ENCODE results near the gene MAMDC4. TPM values are rescaled to one million over a fixed set of nuclear protein-coding genes. Genes with fewer than 3 reads are reported as not detected.

The MAMDC4 gene
- total RNA-seq, 2 experiments from 2014 or later = 18.5 to 19.1 TPM

DNA sequence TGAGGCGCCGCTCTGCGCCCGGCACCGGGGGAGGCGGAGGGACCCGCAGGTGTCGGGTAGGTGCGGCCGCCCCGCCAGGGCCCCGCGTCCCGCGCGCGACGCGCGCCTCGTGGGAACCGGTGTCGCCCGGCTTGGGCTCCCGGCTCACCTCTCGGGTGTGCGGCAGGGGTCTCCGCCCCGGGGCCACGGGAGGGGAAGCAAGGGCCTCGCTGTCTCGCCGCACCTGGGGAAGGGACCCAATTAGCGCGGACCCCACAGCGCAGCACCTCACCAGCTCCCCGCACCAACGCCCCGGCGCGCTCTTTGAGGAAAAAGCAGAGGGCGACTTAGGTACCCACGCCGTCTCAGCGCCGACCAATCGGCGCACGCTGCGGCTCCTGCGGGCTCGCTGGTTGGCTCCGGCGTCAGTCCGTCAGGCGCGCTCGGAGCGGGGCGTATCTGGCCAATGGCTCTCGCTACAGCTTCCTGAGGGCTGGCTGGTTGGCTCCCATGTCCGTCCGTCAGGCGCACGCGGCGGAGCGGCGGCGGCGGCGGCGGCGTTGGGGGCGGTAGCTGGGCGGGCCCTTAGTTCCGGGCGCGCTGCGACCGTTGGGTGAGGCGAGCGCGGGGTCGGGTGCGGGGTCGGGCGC is 33.9 kb downstream of the MAMDC4 start, which contains the start of gene TRAF2:
TSS of gene TRAF2 (plus strand) at position 567 of the 629 bp plus-strand sequence. CDS start 12,225 bp downstream, outside the sequence.
- TF ChIP-seq, protein P1, sequence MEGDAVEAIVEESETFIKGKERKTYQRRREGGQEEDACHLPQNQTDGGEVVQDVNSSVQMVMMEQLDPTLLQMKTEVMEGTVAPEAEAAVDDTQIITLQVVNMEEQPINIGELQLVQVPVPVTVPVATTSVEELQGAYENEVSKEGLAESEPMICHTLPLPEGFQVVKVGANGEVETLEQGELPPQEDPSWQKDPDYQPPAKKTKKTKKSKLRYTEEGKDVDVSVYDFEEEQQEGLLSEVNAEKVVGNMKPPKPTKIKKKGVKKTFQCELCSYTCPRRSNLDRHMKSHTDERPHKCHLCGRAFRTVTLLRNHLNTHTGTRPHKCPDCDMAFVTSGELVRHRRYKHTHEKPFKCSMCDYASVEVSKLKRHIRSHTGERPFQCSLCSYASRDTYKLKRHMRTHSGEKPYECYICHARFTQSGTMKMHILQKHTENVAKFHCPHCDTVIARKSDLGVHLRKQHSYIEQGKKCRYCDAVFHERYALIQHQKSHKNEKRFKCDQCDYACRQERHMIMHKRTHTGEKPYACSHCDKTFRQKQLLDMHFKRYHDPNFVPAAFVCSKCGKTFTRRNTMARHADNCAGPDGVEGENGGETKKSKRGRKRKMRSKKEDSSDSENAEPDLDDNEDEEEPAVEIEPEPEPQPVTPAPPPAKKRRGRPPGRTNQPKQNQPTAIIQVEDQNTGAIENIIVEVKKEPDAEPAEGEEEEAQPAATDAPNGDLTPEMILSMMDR (IDR thresholded peaks at IDR 0.05) = no peak
- Mint-ChIP-seq H3K4me1 (ENCODE audit: low read depth) (peaks cover 57% of the 10 kb centered on the region), H3K9me3 (no peaks in the 10 kb centered on the region), H3K36me3 (ENCODE audit: low read depth) (peaks cover 26% of the 10 kb centered on the region), H3K27ac (peak within 1 kb of the TSS; percentile 84), H3K4me3 (peak within 1 kb of the TSS; percentile 89), H3K27me3 (no peaks in the 10 kb centered on the region)
- CTCF ChIA-PET = interaction anchor here (0.6 to 1.3 kb wide), 4 partner anchors 43 to 143 kb away, joined by 3 to 6 read pairs (median 3); partner anchors contain the start of genes AJM1, C8G and FBXW5
- DNase-seq = peak; percentile 98
- POLR2A ChIA-PET = interaction anchor here (0.5 to 6.6 kb wide), 9 partner anchors 11 to 148 kb away, joined by 3 to 49 read pairs (median 3); partner anchors contain the start of genes EDF1, PAXX and RABL6
- intact Hi-C loops (cut with micrococcal nuclease) = no loop called here
- peak; percentile 88 for ATAC-seq

DNA sequence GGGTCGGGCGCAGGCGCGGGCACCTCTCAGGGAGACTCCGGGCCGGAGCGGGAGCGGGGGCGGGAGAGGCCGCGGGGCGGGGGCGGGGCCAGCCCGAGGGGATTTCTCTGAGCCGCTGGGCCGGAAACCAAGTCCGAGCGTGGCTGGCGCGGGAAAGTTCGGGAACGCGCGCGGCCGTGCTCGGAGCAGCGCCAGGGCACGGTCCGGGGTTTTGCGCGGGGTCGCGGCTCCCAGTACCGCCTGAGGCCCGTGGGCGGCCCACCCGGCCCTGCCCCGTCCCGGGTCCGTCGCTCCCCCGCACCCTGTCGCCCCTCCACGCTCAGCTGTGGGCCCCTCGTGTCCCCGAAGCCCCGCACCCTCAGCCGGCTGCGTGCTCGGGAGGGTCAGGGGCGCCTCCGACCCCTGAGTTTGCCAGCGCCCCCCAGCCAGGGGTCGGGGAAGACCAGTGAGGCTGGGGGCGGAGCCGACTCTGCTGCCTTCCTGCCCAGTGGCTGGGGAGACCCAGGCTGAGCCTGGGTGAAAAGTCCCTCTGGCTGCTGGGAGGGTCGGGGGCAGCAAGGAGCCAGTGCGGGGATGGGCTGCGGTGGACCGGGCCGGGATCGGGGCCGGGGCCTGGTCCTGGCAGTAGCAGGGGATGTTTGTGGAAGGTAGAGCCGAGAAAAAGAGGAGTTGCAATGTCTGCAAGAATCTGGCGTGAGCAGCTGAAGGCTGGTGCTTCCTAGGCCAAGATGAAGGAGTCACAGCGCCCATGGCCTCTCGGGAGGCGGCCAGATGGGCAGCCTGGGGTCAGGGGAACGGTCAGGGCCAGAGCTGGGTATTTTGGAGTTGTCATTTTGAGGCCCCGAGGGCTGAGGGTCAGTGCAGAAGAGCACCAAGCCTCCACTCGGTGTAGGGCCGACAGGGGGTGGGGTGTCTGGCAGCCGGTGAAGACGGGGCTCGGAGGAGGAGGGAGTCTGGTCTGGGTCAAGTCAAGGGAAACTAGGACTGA is 34.8 kb downstream of the MAMDC4 start:
- peak overlapping the region; percentile 84 for H3K27ac Mint-ChIP-seq
- no peaks in the 10 kb centered on the region for H3K27me3 Mint-ChIP-seq
- intact Hi-C loops (cut with micrococcal nuclease) = no loop called here

DNA sequence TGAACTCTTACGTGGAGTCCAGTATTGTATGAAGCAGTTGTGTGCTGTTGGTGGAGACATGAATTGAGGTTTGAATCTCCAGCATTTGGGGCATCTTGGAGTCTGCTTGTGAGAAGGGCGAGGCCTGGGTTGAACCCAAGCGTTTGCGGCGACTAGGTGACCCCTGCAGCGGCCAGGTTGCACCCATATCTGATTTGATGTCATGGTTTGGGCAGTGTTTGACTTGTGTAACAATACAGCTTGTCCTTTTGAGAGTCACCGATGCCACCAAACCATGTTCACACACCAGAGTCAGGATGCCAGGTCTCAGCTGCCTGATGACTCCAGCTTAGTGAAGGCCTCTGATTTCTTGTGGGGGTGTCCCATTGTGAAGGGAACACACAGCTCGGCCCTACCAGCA is 36.3 kb downstream of the MAMDC4 start:
- H3K4me1 Mint-ChIP-seq (ENCODE audit: low read depth) = peaks cover 42% of the 10 kb centered on the region
- no peak for ATAC-seq

More for the DNA sequence above, 34.8 kb downstream of the MAMDC4 start:
- no peaks in the 10 kb centered on the region for H3K9me3 Mint-ChIP-seq
- TF ChIP-seq, protein P1 (IDR thresholded peaks at IDR 0.05) = no peak
- ATAC-seq = no peak
- DNase-seq = peak; percentile 50
- CTCF ChIA-PET = interaction anchor here (0.6 to 1.3 kb wide), 4 partner anchors 8 to 142 kb away, joined by 3 to 6 read pairs (median 3); partner anchors contain the start of genes AJM1, C8G and FBXW5
- H3K4me3 Mint-ChIP-seq = peak overlapping the region; percentile 89
- peaks cover 48% of the 10 kb centered on the region for H3K4me1 Mint-ChIP-seq (ENCODE audit: low read depth)
- peaks cover 28% of the 10 kb centered on the region for H3K36me3 Mint-ChIP-seq (ENCODE audit: low read depth)
- POLR2A ChIA-PET = interaction anchor here (0.5 to 6.6 kb wide), 11 partner anchors 10 to 147 kb away, joined by 3 to 49 read pairs (median 3); partner anchors contain the start of genes EDF1, PAXX and RABL6

DNA sequence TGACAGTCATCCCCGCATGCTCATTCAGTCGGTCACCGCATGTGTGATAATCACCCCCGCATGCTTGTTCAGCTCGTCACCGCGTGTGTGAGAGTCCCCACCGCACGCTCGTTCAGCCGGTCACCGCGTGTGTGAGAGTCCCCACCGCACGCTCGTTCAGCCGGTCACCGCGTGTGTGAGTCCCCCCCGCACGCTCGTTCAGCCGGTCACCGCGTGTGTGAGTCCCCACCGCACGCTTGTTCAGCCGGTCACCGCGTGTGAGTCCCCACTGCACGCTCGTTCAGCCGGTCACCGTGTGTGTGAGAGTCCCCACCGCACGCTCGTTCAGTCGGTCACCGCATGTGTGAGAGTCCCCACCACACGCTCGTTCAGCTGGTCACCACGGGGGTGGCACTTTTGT is 37.7 kb downstream of the MAMDC4 start:
- DNase-seq (no peak), ATAC-seq (no peak)
- Mint-ChIP-seq H3K4me3 (no peak overlapping the region), H3K4me1 (ENCODE audit: low read depth) (peaks cover 44% of the 10 kb centered on the region), H3K27ac (no peak overlapping the region), H3K36me3 (ENCODE audit: low read depth) (peaks cover 35% of the 10 kb centered on the region), H3K27me3 (no peaks in the 10 kb centered on the region), H3K9me3 (no peaks in the 10 kb centered on the region)
- ChIA-PET CTCF (no interaction called here), POLR2A (interaction anchor here (6.6 kb wide), 1 partner anchor 11 kb away, joined by 49 read pairs; no protein-coding TSS in a partner anchor)
- TF ChIP-seq, protein P1 (IDR thresholded peaks at IDR 0.05) = no peak
- intact Hi-C loops (cut with micrococcal nuclease) = no loop called here

More for the DNA sequence above, 36.3 kb downstream of the MAMDC4 start:
- DNase-seq = no peak
- POLR2A ChIA-PET = interaction anchor here (1.2 to 6.6 kb wide), 4 partner anchors 8 to 44 kb away, joined by 3 to 49 read pairs (median 6); no protein-coding TSS in a partner anchor
- Mint-ChIP-seq H3K27me3 (no peaks in the 10 kb centered on the region), H3K27ac (peak overlapping the region; percentile 20), H3K36me3 (ENCODE audit: low read depth) (peaks cover 29% of the 10 kb centered on the region), H3K9me3 (no peaks in the 10 kb centered on the region), H3K4me3 (peak overlapping the region; percentile 89)
- intact Hi-C loops (cut with micrococcal nuclease) = no loop called here
- TF ChIP-seq, protein P1 (IDR thresholded peaks at IDR 0.05) = no peak
- CTCF ChIA-PET = interaction anchor here (0.6 to 0.8 kb wide), 2 partner anchors 46 to 86 kb away, joined by 3 read pairs; partner anchors contain the start of gene AJM1
